GM12878 (cell line): Measurements from ENCODE around the gene BECN2. TPM values are rescaled to one million over a fixed set of nuclear protein-coding genes. Genes with fewer than 3 reads are reported as not detected.

ENCODE experiments used
- ATAC-seq: fragments of 200-7000 bp; cut with Tn5 transposase; 3 replicates; pipeline ENCODE4 v1.9.1; 2020; ENCODE audit warnings: mild to moderate bottlenecking, moderate library complexity
- BruUV-seq: library from RNA; stranded (reverse); fragments of 400-500 nt; replicated peaks from 2 replicates; lab custom pipeline; 2021; lab: Mats Ljungman, UMichigan
- CTCF ChIA-PET: fragments of 300-600 bp; sonication (Branson Sonifier 250); formaldehyde crosslinking; extraction: SDS; loops from one replicate; lab custom pipeline; 2021; ENCODE audit warnings: inconsistent platforms; lab: Yijun Ruan, JAX
- POLR2A ChIA-PET: fragments of 350-600 bp; formaldehyde crosslinking; extraction: SDS; loops from one replicate; lab custom pipeline; 2021; ENCODE audit warnings: inconsistent platforms; lab: Charles Lee
- RAD21 ChIA-PET: fragments of 300-600 bp; sonication (Branson Sonifier 250); formaldehyde crosslinking; loops from one replicate; lab custom pipeline; 2023; ENCODE audit warnings: antibody characterized with exemption; ENCODE audit not compliant: unreplicated experiment; lab: Charles Lee
- SMC1A ChIA-PET: fragments of 300-600 bp; sonication (Branson Sonifier 250); formaldehyde crosslinking; loops from one replicate; lab custom pipeline; 2023; ENCODE audit not compliant: unreplicated experiment, uncharacterized antibody; lab: Charles Lee
- DNase-seq: peaks from one replicate; pipeline ENCODE4 v3.0.0-alpha.2; 2011; ENCODE audit warnings: low read depth, low spot score
- FAIRE-seq: peaks from 3 replicates; lab custom pipeline; 2011; peaks lifted over from hg19 to GRCh38; lab: Jason Lieb, UNC
- H2AFZ ChIP-seq: 2 replicates; pipeline ENCODE4 v1.6.0; 2011; ENCODE audit warnings: low read depth, low read length, control low read depth; ENCODE audit not compliant: control insufficient read depth
- H3K27ac ChIP-seq: 2 replicates; pipeline ENCODE4 v1.5.1; 2011; ENCODE audit warnings: control low read depth; ENCODE audit not compliant: control insufficient read depth, insufficient read depth
- H3K27me3 ChIP-seq, 2 experiments: replicated peaks in 1 of 2; 2 replicates each; pipeline versions ENCODE4 v1.6.0 to v1.6.1; 2011; ENCODE audit warnings: low read length in 1 of 2; ENCODE audit not compliant: control insufficient read depth in 2 of 2, insufficient read depth in 2 of 2
- H3K36me3 ChIP-seq, 2 experiments: 2 replicates each; pipeline ENCODE4 v1.5.1; 2011; ENCODE audit warnings: low read length in 1 of 2; ENCODE audit not compliant: control insufficient read depth in 2 of 2, insufficient read depth in 2 of 2
- H3K4me1 ChIP-seq: 2 replicates; pipeline ENCODE4 v1.6.1; 2011; ENCODE audit warnings: mild to moderate bottlenecking, low read length, moderate library complexity, mixed read lengths; ENCODE audit not compliant: control insufficient read depth, insufficient read depth
- H3K4me2 ChIP-seq: 2 replicates; pipeline ENCODE4 v1.6.0; 2011; ENCODE audit warnings: control low read depth; ENCODE audit not compliant: control insufficient read depth, insufficient read depth
- H3K4me3 ChIP-seq: fragments of 200-600 bp; sonication (generic); 2 replicates; pipeline ENCODE4 v1.5.1; 2016
- H3K79me2 ChIP-seq: 2 replicates; pipeline ENCODE4 v1.6.0; 2011; ENCODE audit warnings: low read length; ENCODE audit not compliant: control insufficient read depth, insufficient read depth
- H3K9ac ChIP-seq: 2 replicates; pipeline ENCODE4 v1.8.0; 2011; ENCODE audit warnings: low read length, control low read depth, mixed read lengths; ENCODE audit not compliant: control insufficient read depth, insufficient read depth
- H3K9me3 ChIP-seq: replicated peaks from 3 replicates; pipeline ENCODE4 v1.5.1; 2011; ENCODE audit warnings: mild to moderate bottlenecking, low read length; ENCODE audit not compliant: control insufficient read depth, insufficient read depth
- H4K20me1 ChIP-seq: 2 replicates; pipeline ENCODE4 v1.6.0; 2011; ENCODE audit not compliant: control insufficient read depth, insufficient read depth
- CBFB ChIP-seq: IDR thresholded peaks from 2 replicates; pipeline ENCODE4 v1.6.1; 2016; ENCODE audit warnings: antibody characterized with exemption, low read depth
- EED ChIP-seq: sonication (generic); IDR thresholded peaks from 2 replicates; pipeline ENCODE4 v1.6.1; 2016; ENCODE audit warnings: antibody characterized with exemption, low read depth
- GABPA ChIP-seq: IDR thresholded peaks from 2 replicates; pipeline ENCODE4 v1.6.1; 2014; ENCODE audit warnings: antibody characterized with exemption, low read depth, mild to moderate bottlenecking, inconsistent platforms
- GATAD2B ChIP-seq: fragments of 450-650 bp; conservative IDR thresholded peaks from 2 replicates; pipeline ENCODE4 v1.6.1; 2017; ENCODE audit warnings: low read depth, mild to moderate bottlenecking, moderate library complexity
- IRF4 ChIP-seq: IDR thresholded peaks from 2 replicates; pipeline ENCODE4 v1.6.1; 2011; ENCODE audit warnings: low read depth, low read length
- NBN ChIP-seq: fragments of 450-650 bp; IDR thresholded peaks from 2 replicates; pipeline ENCODE4 v1.6.1; 2016
- NFXL1 ChIP-seq: fragments of 450-650 bp; IDR thresholded peaks from 2 replicates; pipeline ENCODE4 v1.6.1; 2017; ENCODE audit warnings: antibody characterized with exemption, mild to moderate bottlenecking, borderline replicate concordance
- NR2C1 ChIP-seq: fragments of 450-650 bp; IDR thresholded peaks from 2 replicates; pipeline ENCODE4 v1.6.1; 2017; ENCODE audit warnings: antibody characterized with exemption, mild to moderate bottlenecking, moderate library complexity
- NR2F1 ChIP-seq: fragments of 450-650 bp; conservative IDR thresholded peaks from 2 replicates; pipeline ENCODE4 v1.6.1; 2017; ENCODE audit warnings: mild to moderate bottlenecking
- PAX5 ChIP-seq: IDR thresholded peaks from 2 replicates; pipeline ENCODE4 v1.6.1; 2011; ENCODE audit warnings: low read depth, low read length, borderline replicate concordance
- POLR2A ChIP-seq: IDR thresholded peaks from 2 replicates; pipeline ENCODE4 v1.6.1; 2011; ENCODE audit warnings: low read depth, mild to moderate bottlenecking, low read length
- RCOR1 ChIP-seq: conservative IDR thresholded peaks from 2 replicates; pipeline ENCODE4 v1.6.1; 2012; ENCODE audit warnings: low read depth, low read length, improper control_type of control experiment
- RELA ChIP-seq: fragments of 450-650 bp; IDR thresholded peaks from 2 replicates; pipeline ENCODE4 v1.8.0; 2014; ENCODE audit warnings: borderline replicate concordance; ENCODE audit not compliant: partially characterized antibody
- SREBF1 ChIP-seq: IDR thresholded peaks from 2 replicates; pipeline ENCODE4 v1.6.1; 2012; ENCODE audit warnings: mild to moderate bottlenecking, low read length
- SUPT20H ChIP-seq: IDR thresholded peaks from 2 replicates; pipeline ENCODE4 v1.6.1; 2011; ENCODE audit warnings: low read depth, mild to moderate bottlenecking, low read length, moderate library complexity, borderline replicate concordance; ENCODE audit not compliant: control insufficient read depth
- ZBED1 ChIP-seq: IDR thresholded peaks from 2 replicates; pipeline ENCODE4 v1.6.1; 2016; ENCODE audit warnings: borderline replicate concordance
- WGBS: methylation state at CpG from one replicate; pipeline ENCODE4 v1.1.6; 2016; ENCODE audit warnings: low lambda C conversion rate; ENCODE audit not compliant: insufficient replicate concordance, insufficient coverage; ENCODE audit errors: missing lambda C conversion rate; 5-methylcytosine and 5-hydroxymethylcytosine counted together
- in situ Hi-C: fragments of 300-500 bp; cut with MboI; formaldehyde crosslinking; loops from 9 replicates; pipeline ENCODE4 v1.14.3; 2018; ENCODE audit warnings: mixed read lengths
- intact Hi-C: fragments of 100-400 bp; cut with micrococcal nuclease; formaldehyde crosslinking; loops from one replicate; pipeline ENCODE4 v1.14.2; 2022; ENCODE audit not compliant: unreplicated experiment
- polyA plus RNA-seq, 11 experiments: library from polyadenylated mRNA; depleted of rRNA in 4 of 11; unstranded in 6 of 11; stranded (reverse) in 5 of 11; fragments of >200 nt; fragmentation: Nextera tagmentation in 4 of 11; fragmentation: Illumina TruSeq in 1 of 11; extraction: Ambion mirVana in 4 of 11; extraction: Trizol in 1 of 11; gene quantifications; 1 replicate in 1 of 11; 2 replicates in 10 of 11; pipeline versions ENCODE4 v1.2.1 to v1.2.3, GENCODE V29; 2011 to 2016; ENCODE audit warnings: inconsistent platforms in 2 of 11, missing spikeins in 2 of 11, low read depth in 1 of 11
- total RNA-seq, 4 experiments: library from RNA; depleted of rRNA in 3 of 4; stranded (reverse); fragments of >200 nt in 3 of 4; fragmentation: Illumina TruSeq in 1 of 4; extraction: Trizol in 1 of 4; gene quantifications; 2 replicates each; pipeline versions ENCODE4 v1.2.1 to v1.2.3, GENCODE V29; 2013 to 2021

The BECN2 gene
- total and polyA plus RNA-seq, 10 of the 15 experiments (the other 5 are each of a cell fraction or from before 2014, with no cell fraction given) = not detected

DNA sequence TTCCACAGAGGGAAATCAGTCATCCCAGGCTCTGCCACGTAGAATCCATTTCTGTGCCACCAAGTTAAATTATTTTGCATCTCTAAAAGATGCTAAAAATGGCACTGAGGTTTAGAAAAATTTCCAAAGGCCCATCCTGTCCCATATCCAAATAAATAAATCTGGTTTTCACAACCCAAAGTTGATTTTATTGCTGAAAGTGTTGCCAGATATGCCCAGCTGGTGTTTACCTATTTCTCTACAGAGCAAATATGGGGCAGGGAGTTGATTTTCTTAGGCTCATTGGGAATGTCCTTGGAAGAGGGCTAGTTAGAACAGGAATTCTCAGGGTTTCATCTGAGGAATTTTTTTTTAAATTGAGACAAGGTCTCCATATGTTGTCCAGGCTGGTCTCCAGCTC lies 22.4 kb downstream of the BECN2 start:
- ChIA-PET SMC1A (no interaction called here), CTCF (no interaction called here), RAD21 (no interaction called here)
- H3K27me3 ChIP-seq = no peaks in the 10 kb centered on the region
- no peaks in the 10 kb centered on the region for H3K9me3 ChIP-seq
- 5% methylated on average over 1 of the region's 1 CpG for WGBS
- no peak overlapping the region for H2AFZ ChIP-seq
- in situ Hi-C loops = no loop called here
- no peak overlapping the region for H3K4me3 ChIP-seq
- H3K4me1 ChIP-seq = no peaks in the 10 kb centered on the region
- H4K20me1 ChIP-seq = no peaks in the 10 kb centered on the region
- no peak overlapping the region for H3K27ac ChIP-seq
- TF ChIP-seq RELA (no peak), PAX5 (no peak), IRF4 (no peak), EED (no peak), GATAD2B (no peak), NR2F1 (no peak), NR2C1 (no peak), CBFB (no peak), RCOR1 (no peak), ZBED1 (no peak), SREBF1 (no peak), NFXL1 (no peak), POLR2A (no peak), NBN (no peak), SUPT20H (no peak), GABPA (no peak)
- TF ChIP-seq, all 136 proteins: peak for 0
- H3K36me3 ChIP-seq = no peaks in the 10 kb centered on the region
- ATAC-seq = no peak
- no peak for FAIRE-seq
- POLR2A ChIA-PET = no interaction called here
- no peak overlapping the region for H3K9ac ChIP-seq
- no TSS peak for BruUV-seq
- intact Hi-C loops = no loop called here
- H3K79me2 ChIP-seq = no peaks in the 10 kb centered on the region
- H3K4me2 ChIP-seq = no peak overlapping the region
- DNase-seq = no peak
